Measurements from ENCODE around the gene FAM76A.

FAM76A gene

GRCh38 chr1:27726173-27727044 is 648 bp downstream of the FAM76A start:
- peak; percentile 31 for DNase-seq (ENCODE audit: low read depth)
- H3K4me3 ChIP-seq (ENCODE audit: low read length) = peak overlapping the region; percentile 85
- no peak for TF ChIP-seq CTCF (conservative IDR thresholded peaks at IDR 0.05; ENCODE audit: low read length)

GRCh38 chr1:27727126-27727525 is 1.4 kb downstream of the FAM76A start:
- TF ChIP-seq CTCF (conservative IDR thresholded peaks at IDR 0.05; ENCODE audit: low read length) = no peak
- H3K4me3 ChIP-seq (ENCODE audit: low read length) = peak overlapping the region; percentile 85
- peak; percentile 35 for DNase-seq (ENCODE audit: low read depth)

GRCh38 chr1:27736252-27736651 is 10.5 kb downstream of the FAM76A start:
- DNase-seq (ENCODE audit: low read depth) = no peak
- no peak for TF ChIP-seq CTCF (conservative IDR thresholded peaks at IDR 0.05; ENCODE audit: low read length)
- H3K4me3 ChIP-seq (ENCODE audit: low read length) = no peak overlapping the region

- no peak overlapping the region for H3K4me3 ChIP-seq (ENCODE audit: low read length)
- TF ChIP-seq CTCF (conservative IDR thresholded peaks at IDR 0.05; ENCODE audit: low read length) = no peak
Observed at GRCh38 chr1:27741121-27741520, 15.4 kb downstream of the FAM76A start.

GRCh38 chr1:27744556-27744955 is 18.8 kb downstream of the FAM76A start:
- DNase-seq (ENCODE audit: low read depth) = no peak
- no peak for TF ChIP-seq CTCF (conservative IDR thresholded peaks at IDR 0.05; ENCODE audit: low read length)
- H3K4me3 ChIP-seq (ENCODE audit: low read length) = no peak overlapping the region

More at GRCh38 chr1:27741121-27741520, 15.4 kb downstream of the FAM76A start:
- no peak for DNase-seq (ENCODE audit: low read depth)

GRCh38 chr1:27745466-27745865 is 19.7 kb downstream of the FAM76A start:
- TF ChIP-seq CTCF (conservative IDR thresholded peaks at IDR 0.05; ENCODE audit: low read length) = no peak
- H3K4me3 ChIP-seq (ENCODE audit: low read length) = no peak overlapping the region
- DNase-seq (ENCODE audit: low read depth) = no peak

- DNase-seq (ENCODE audit: low read depth) = no peak
- no peak for TF ChIP-seq CTCF (conservative IDR thresholded peaks at IDR 0.05; ENCODE audit: low read length)
- H3K4me3 ChIP-seq (ENCODE audit: low read length) = no peak overlapping the region
Observed at GRCh38 chr1:27752360-27752759, 26.6 kb downstream of the FAM76A start.
